ENCODE measurements around the gene MPPED1. TPM values are rescaled to one million over a fixed set of nuclear protein-coding genes. Genes with fewer than 3 reads are reported as not detected.

The MPPED1 gene
- polyA plus RNA-seq, 5 donors, result 0.25 to 0.46 (median 0.46) TPM

GRCh38 chr22:43411040-43411868 is 560 bp upstream of the MPPED1 start:
- DNase-seq, result no peak

GRCh38 chr22:43412808-43413795 is 1.3 kb downstream of the MPPED1 start:
- DNase-seq, result no peak

DNA sequence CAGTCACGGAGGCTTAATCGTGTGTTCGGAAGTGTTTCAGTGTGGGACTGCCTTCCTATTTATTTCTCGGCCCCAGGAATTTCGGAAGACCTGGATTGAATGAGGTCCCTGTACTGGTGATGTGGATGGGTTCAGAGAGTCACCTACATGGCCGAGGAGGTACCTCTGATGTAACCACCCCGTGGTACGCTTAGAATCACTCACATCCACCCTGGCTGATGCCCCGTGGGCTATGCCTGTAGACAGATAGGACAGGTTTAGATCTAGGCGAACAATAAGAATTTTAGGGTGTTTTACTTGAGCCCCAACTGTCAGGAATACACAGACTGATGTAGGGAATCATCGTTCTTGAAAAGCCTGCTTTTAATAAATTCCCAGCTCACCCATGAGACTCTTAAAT is 2.0 kb downstream of the MPPED1 start:
- no peak for DNase-seq

DNA sequence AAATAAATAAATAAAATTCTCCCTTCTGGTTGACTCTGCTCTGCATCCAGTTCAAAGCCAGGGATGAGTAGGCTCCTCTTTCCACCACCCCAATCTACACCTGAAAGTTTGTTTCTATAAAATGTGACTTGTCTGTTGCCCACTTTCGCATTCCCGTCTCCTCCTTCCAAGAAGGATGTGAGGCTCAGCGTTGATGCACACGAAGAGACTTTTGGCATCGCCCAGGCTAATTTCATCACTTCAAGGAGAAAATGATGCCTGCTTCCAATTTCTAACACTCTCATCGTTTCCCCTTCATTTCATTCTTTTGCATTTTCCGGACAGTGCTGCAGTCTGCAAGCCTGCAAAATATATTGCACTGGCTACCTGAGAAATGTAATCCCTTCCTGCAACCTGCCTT is 3.9 kb downstream of the MPPED1 start:
- no peak for DNase-seq

DNA sequence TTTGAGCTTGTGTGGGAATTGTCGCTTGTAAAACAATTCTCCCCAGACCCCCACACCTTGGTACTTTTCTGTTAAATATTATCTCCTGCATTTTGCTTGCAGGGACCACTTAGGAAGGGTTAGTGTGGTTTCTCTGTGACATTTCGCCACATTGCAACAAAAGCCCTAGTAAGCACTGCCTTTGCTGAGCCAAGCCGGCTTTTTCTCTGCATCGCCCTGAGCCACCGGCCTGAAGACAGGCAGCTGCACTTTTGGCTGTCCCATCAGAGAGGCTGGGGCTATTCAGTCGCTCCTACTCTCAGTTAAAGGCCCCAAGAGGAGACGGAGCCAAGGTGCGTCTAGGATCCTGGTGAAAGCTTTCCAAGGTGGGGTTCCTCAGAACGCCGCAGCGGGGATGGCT is 5.7 kb downstream of the MPPED1 start:
- DNase-seq, result no peak

DNA sequence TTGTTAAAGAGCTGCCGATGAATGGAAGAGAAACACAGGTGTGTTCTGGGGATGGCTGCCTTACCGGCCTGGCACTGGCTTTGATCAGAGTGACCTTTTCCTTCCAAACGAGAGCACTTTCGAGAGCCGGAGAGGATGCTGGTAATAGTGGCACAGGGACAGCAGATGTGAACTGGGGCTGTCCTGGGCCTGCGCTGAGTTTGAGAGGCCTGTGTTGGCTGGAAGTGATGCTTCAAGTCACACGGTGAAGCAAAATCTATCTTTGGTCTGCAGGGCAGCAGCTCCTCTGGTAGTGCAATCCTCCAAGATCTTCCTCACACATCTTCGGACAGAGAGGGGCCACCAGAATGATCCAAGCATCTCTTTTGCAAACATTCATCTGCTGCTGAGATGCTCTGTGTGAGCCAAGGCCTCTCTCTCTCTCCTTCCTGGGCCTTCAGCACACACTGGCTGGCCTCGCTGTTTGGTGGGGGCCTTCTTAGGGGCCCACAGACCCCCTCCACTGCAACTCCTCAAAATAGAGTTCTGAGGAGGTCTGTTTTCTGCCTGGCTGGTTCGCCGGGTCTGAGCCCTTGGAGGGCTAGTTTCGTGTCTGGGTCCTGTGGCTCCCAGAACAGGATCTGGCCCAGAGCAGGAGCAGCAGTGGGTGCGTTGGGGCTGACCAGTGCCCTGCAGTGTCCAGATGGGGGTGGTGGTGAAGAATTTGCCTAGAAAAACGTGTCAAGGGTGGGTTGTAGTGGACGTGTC is 6.4 kb downstream of the MPPED1 start:
- no peak for DNase-seq

DNA sequence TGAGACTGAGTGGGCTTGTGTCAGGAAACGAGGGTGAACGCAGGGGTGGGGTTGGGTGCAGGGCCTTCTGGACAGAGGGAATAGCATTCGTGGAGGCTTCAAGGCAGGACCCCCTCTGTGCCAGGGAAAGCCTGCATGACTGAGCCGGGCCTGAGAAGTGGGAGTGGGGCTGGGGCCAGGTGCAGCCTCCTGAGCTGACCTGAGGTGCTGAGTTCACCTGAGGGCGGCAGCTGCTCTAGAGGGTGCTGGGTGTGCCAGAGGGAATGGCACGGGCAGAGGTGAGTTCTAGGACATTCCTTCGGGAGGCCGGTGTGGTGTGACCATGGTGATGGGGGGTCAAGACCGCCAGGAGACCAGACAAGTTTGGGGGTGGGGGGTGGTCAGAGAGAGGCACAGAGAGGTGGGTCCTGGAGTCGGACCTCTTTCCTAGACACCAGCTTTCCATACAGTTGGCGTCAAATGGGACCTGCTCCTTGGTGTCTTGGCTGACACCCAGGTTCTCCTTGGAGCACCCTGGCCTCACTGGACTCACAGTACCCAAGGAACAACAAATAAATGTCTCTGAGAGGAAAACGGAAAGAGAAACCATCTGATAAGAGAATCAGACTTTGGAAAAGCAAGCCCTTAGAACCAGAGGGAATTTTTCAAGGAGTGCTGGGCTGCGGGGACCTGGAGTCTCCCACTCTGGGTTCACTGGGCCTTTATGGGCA is 7.7 kb downstream of the MPPED1 start:
- no peak for DNase-seq

DNA sequence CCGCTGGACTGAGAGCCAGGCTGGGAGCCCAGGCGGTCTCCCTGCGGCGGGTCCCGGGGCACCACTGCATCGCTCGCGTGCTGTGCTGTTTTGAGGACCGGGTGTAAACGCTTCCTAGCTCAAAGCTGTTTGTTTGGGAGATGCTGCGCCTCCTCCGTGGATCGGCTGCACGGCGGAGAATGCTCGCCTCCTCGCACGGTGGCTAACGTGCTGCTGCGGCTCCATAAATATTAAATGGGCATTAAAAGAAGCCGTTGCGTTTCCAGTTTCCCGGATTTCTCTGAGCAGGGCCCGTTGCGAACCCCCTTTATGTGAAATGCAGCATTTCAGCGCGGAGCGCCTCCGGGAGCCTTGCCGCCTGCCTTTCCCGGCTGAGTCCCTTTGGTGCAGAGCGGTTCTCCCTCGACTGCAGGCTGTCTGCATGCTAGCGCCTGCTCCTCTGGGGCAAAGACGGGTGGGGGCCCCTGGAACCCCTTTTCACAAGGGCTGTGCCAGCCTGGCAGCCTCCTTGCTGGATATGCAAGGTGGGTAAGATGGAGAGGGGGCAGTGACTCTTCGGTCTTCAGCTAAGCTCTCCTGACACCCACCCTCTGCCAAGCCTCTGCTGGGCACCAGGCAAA is 9.3 kb downstream of the MPPED1 start:
- no peak for DNase-seq

- DNase-seq, result no peak
Measured at GRCh38 chr22:43421914-43422615, 10.3 kb downstream of the MPPED1 start.

DNA sequence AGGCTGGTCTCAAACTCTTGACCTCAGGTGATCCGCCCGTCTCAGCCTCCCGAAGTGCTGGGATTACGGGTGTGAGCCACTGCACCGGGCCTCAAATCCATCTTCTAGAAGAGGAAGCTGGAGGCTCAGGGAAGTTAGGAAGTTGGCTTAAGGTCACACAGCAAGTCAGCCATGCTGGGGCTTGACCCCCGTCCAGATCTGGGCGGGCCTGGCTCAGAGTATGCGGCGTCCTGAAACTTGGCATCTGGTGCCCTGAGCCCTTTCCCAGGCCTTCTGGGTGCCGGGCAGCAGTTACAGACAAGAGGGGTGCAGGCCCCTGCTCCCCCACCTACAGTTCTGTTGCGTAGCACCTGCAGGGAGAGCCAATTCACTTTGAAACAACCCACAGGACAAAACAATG is 11.2 kb downstream of the MPPED1 start:
- no peak for DNase-seq

DNA sequence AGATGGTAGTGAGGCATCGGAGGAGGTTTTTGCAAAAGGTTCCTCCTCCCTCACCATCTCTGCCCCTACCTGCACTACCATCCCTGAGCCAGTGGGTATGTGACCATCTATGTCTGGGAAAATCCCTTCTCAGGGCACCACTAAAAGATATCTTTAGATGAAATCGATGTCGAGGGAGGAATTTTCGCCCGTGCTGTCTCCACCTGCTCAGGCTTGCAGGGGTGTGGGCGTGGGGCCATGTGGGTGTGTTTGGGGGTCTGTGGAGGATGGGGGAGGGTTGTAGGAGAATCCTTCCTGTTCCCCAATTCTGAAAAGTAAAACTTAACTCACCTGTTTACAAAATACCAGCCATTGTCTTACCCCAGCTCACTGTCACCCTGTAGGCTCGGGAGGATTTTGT is 12.4 kb downstream of the MPPED1 start:
- DNase-seq, result no peak

DNA sequence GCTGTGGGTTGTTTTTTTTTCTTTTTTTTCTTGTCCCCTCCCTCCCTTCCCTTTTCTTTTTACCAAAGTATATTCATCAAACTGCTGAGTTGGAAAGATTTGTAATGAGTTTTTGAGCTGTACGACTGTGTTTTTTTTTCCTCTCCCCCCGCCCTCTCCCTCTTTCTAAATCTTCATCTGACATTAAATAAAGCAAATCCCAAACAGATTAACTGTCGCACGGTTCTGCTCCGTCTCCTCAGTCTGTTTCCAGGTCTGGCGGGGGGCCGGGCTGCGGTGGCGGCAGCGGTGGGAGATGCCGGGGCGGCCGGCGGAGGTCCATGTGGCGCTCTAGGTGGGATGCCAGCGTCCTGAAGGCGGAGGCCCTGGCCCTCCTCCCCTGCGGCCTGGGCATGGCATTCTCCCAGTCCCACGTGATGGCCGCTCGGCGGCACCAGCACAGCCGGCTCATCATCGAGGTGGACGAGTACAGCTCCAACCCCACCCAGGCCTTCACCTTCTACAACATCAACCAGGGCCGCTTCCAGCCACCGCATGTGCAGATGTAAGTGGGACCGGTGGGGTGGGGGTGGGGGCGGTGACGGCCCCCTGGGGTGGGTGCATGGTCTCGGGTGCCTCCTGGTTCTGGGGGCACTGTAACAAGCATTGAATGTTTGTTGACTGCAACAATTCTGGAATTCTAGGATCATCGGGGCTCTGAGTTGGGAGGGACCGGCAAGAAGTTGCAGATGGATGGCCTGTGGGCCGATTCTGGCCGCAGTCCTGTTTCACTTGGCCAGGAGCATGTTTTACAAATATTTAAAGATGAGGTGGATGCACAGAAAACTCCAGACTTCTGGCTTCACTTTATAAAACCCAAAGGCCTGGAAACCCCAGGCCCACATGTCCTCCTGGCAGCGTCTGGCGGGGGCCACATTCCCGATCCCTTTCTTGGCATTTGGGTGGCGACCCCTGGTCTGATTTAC is 13.1 kb downstream of the MPPED1 start:
- DNase-seq, result no peak

GRCh38 chr22:43425976-43426785 is 14.4 kb downstream of the MPPED1 start:
- no peak for DNase-seq

DNA sequence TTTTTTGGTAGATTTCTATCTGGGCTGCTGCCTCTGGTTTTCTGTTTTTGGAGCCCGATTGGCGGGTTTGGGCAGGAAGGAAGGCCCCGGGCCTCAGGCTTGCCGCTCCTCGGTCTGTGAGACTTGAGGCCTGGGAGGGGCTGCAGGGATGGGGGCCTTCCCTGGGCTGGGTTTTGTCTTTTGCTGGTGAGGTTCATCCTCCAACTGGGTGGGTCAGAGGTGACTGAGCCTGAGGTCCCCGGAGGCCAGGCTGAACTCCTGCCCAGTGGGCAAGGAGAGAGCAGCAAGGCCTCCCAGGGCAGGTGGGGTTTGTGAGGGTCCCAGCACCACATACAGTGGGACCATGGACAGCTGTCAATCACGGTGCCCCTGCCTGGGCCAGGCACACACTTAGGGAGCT is 15.0 kb downstream of the MPPED1 start:
- DNase-seq, result no peak

- no peak for DNase-seq
Measured at GRCh38 chr22:43427296-43428004, 15.6 kb downstream of the MPPED1 start.

GRCh38 chr22:43428005-43428485 is 16.2 kb downstream of the MPPED1 start:
- no peak for DNase-seq

- no peak for DNase-seq
Measured at GRCh38 chr22:43428521-43428920, 16.7 kb downstream of the MPPED1 start.

Measured in right lung (tissue), 5 donors.